Ishikawa (cell line): ENCODE results near the gene ZC3H8.

Source experiments
- CEBPB ChIP-seq: IDR thresholded peaks from 2 replicates; pipeline ENCODE4 v1.6.1; 2012
- CREB1 ChIP-seq: IDR thresholded peaks from 2 replicates; pipeline ENCODE4 v1.6.1; 2012; ENCODE audit warnings: low read depth
- EGR1 ChIP-seq: IDR thresholded peaks from 2 replicates; pipeline ENCODE4 v1.6.1; 2012
- EP300 ChIP-seq: IDR thresholded peaks from 2 replicates; pipeline ENCODE4 v1.6.1; 2012; ENCODE audit warnings: borderline replicate concordance
- FOXM1 ChIP-seq: IDR thresholded peaks from 2 replicates; pipeline ENCODE4 v1.6.1; 2012; ENCODE audit warnings: low read depth, borderline replicate concordance
- NFIC ChIP-seq: IDR thresholded peaks from 2 replicates; pipeline ENCODE4 v1.6.1; 2012
- RAD21 ChIP-seq: IDR thresholded peaks from 2 replicates; pipeline ENCODE4 v1.6.1; 2012; ENCODE audit warnings: low read depth
- TAF1 ChIP-seq: IDR thresholded peaks from 2 replicates; pipeline ENCODE4 v1.6.1; 2012; ENCODE audit warnings: low read depth, mild to moderate bottlenecking
- TCF12 ChIP-seq: IDR thresholded peaks from 2 replicates; pipeline ENCODE4 v1.6.1; 2012; ENCODE audit warnings: low read depth
- TEAD4 ChIP-seq: IDR thresholded peaks from 2 replicates; pipeline ENCODE4 v1.6.1; 2012
- YY1 ChIP-seq: IDR thresholded peaks from 2 replicates; pipeline ENCODE4 v1.6.1; 2012; ENCODE audit warnings: low read depth
- ZBTB7A ChIP-seq: IDR thresholded peaks from 2 replicates; pipeline ENCODE4 v1.6.1; 2012; ENCODE audit warnings: low read depth
- TF ChIP-seq, protein P1 (sequence below): IDR thresholded peaks from 2 replicates; pipeline ENCODE4 v1.6.1; 2012; ENCODE audit warnings: low read depth, mild to moderate bottlenecking
- TF ChIP-seq, protein P2 (sequence below): IDR thresholded peaks from 2 replicates; pipeline ENCODE4 v1.6.1; 2012
- TF ChIP-seq, protein P3 (sequence below): IDR thresholded peaks from 2 replicates; pipeline ENCODE4 v1.6.1; 2012

Gene ZC3H8

DNA sequence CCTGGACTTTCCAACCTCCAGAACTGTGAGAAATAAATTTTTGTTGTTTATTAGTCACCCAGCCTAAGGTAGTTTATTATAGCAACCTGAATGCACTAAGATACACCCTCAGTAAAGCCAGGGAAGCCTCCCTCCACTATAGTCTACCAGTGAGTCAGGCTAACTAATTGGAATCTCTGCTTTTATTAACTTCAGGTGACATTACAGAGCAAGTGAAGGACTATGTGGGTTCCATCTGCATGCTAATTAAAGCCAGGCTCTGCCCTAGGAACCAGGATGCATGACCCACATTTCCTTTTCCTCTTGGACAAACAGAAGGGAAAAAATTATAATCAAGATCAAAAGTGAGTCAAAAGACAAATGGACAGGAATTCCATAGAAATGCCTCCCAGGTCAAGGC is 56.1 kb downstream of the ZC3H8 start:
- TF ChIP-seq ZBTB7A (no peak), EP300 (no peak), NFIC (no peak), YY1 (no peak), TAF1 (no peak)
- TF ChIP-seq, protein P1, sequence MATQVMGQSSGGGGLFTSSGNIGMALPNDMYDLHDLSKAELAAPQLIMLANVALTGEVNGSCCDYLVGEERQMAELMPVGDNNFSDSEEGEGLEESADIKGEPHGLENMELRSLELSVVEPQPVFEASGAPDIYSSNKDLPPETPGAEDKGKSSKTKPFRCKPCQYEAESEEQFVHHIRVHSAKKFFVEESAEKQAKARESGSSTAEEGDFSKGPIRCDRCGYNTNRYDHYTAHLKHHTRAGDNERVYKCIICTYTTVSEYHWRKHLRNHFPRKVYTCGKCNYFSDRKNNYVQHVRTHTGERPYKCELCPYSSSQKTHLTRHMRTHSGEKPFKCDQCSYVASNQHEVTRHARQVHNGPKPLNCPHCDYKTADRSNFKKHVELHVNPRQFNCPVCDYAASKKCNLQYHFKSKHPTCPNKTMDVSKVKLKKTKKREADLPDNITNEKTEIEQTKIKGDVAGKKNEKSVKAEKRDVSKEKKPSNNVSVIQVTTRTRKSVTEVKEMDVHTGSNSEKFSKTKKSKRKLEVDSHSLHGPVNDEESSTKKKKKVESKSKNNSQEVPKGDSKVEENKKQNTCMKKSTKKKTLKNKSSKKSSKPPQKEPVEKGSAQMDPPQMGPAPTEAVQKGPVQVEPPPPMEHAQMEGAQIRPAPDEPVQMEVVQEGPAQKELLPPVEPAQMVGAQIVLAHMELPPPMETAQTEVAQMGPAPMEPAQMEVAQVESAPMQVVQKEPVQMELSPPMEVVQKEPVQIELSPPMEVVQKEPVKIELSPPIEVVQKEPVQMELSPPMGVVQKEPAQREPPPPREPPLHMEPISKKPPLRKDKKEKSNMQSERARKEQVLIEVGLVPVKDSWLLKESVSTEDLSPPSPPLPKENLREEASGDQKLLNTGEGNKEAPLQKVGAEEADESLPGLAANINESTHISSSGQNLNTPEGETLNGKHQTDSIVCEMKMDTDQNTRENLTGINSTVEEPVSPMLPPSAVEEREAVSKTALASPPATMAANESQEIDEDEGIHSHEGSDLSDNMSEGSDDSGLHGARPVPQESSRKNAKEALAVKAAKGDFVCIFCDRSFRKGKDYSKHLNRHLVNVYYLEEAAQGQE: no peak

DNA sequence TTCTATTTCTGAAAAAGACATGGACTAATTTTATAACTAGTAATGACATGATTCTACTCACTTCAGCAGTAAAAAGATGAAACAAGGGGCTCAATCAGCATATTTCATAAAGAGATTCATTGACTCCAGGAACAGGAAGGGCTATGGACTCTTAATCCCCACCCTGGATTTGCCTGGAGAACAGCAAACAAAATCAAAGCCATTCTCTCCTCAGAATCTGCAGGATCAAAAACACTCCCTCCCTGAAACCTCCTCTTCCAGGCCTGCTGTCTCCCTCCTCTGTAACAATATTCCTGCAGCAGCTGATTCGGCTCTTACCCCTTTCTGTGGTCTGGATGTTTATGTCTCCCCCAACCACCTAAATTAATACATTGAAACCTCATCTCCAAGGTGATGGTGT is 57.0 kb downstream of the ZC3H8 start:
- TF ChIP-seq TEAD4: no peak
- no peak for TF ChIP-seq CEBPB
- no peak for TF ChIP-seq TAF1
- TF ChIP-seq TCF12: no peak
- no peak for TF ChIP-seq NFIC

DNA sequence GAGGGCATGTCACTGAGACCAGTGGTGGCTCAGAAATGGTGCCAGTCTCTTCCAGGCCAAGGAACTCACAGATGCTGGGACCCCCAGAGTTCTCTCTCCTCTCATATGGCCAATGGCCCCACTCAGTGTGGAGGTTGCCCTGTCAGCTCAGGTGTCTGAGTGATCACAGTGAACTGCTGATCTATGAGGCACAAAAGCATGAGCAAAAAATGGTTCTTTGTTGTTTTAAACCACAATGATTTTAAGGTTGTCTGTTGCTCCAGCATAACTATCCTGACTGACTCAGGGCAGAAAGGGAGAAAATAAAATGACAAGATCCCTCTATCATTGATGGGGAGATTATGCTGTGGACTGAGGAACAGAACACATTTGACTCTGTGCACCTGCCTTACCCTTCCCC is 58.9 kb downstream of the ZC3H8 start:
- TF ChIP-seq ZBTB7A (no peak), NFIC (no peak), TCF12 (no peak), TAF1 (no peak), YY1 (no peak), RAD21 (no peak), EGR1 (no peak), TEAD4 (no peak), FOXM1 (no peak), CREB1 (no peak)
- TF ChIP-seq, protein P2, sequence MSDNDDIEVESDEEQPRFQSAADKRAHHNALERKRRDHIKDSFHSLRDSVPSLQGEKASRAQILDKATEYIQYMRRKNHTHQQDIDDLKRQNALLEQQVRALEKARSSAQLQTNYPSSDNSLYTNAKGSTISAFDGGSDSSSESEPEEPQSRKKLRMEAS: no peak
- TF ChIP-seq, protein P1: no peak

DNA sequence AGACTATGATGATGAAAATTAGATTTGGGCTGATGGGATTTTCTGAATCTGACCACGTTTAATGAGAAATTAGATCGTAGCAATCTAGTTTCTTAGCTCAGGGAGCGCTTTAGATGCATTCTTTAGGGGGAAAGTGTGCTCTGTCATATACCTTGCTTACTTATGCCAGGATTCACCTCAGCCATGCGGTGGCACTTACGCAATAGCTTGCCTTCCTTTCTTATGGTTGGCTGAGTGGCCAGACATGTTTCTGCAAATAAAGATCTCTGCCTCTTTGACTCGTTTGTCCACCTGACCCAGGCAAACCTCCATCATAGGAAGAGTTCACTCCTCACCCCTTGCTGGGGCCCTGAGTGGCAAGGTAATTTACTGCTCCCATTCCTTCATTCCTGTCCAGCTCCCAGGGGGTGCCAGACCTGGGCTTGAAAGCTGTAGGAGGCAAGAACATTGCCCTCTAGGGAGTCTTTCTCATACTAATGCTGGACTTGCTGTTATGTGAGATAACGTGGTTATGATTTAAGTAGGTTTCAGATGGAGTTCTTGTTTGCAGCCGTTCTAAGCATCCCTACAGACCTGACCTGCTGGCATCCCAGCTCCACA is 59.6 kb downstream of the ZC3H8 start:
- TF ChIP-seq CREB1 (no peak), CEBPB (peak; percentile 91)

DNA sequence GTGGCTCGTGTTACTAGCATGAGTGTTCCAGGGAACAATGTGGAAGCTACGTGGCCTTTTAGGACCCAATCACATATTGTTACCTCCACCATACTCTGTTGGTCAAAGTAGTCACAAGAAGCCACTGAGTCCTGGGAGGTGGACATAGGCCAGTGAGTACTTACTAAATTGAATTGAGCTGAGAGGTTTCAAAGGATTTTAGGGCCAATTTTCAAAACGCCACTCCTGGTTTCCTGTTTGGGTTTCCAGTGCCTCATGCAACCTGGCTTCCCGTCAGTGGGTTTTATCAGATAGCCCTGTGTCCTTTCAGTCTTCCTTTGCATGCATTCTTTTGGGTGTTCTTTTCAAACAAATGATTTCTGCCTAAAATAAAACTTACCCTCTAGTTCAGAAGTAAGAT is 60.4 kb downstream of the ZC3H8 start:
- TF ChIP-seq EP300 (no peak), CEBPB (no peak), EGR1 (no peak), RAD21 (no peak), ZBTB7A (no peak), FOXM1 (no peak), TEAD4 (no peak), TCF12 (no peak), TAF1 (no peak), NFIC (no peak), CREB1 (no peak), YY1 (no peak)
- TF ChIP-seq, protein P2: no peak
- TF ChIP-seq, protein P1: no peak
- TF ChIP-seq, protein P3, sequence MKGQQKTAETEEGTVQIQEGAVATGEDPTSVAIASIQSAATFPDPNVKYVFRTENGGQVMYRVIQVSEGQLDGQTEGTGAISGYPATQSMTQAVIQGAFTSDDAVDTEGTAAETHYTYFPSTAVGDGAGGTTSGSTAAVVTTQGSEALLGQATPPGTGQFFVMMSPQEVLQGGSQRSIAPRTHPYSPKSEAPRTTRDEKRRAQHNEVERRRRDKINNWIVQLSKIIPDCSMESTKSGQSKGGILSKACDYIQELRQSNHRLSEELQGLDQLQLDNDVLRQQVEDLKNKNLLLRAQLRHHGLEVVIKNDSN: no peak

DNA sequence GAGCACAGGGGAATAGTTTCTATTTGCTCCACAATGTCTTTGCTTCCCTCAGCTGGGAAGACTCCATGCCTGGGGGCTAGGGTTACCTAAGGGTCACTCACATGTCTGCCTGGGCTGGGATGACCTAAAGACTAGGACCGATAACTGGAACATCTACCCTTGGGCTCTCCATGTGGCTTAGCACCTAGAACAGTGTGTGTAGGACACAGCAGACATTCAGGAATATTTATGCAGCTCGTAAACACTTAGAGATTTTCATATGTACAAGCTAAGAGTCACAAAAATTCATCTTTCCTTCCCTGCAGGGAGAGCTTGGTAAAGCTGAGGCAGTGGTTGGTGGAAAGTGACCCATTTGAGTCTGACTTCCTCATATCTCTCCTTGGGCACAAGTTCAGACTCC is 60.8 kb downstream of the ZC3H8 start:
- no peak for TF ChIP-seq RAD21
